Breast epithelium (tissue), 3 donors: ENCODE data around the gene ACTL10.

Experiments
- CTCF ChIP-seq, 3 donors: fragments of 450-650 bp; IDR thresholded peaks; one replicate each; pipeline ENCODE4 v1.5.1; 2016 to 2017; ENCODE audit warnings: antibody characterized with exemption in 3 of 3, mild to moderate bottlenecking in 3 of 3, moderate library complexity in 3 of 3
- POLR2A ChIP-seq: fragments of 450-650 bp; IDR thresholded peaks from one replicate; pipeline ENCODE4 v1.6.1; 2016; ENCODE audit warnings: antibody characterized with exemption, mild to moderate bottlenecking, moderate library complexity

GRCh38 chr20:33645072-33645358 is 21.7 kb upstream of the ACTL10 start:
- TF ChIP-seq POLR2A (no peak), CTCF (IDR thresholded peaks at IDR 0.05) (no peak)
